ENCODE results near the gene MORN3.

DNA sequence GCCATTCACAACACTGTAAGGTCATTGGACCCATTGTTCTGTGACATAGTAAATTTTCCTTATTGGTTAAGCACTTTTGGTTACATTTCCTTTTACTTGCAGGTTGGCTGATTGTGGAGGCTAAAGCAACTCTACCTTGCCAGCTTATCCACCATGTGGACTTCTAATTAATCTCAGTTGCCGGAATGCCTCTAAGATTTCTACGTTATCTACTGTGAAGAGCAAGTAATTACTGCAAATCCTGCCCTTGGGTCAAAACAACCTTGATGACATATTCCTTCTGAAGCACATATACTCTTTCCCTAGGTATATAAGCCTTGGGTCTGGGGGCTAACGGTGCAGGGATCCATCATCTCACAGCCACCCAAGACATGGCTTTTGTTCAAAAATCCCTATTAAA lies 19.5 kb upstream of the MORN3 start:
- TF ChIP-seq POLR2A (IDR thresholded peaks at IDR 0.05) (no peak), CTCF (IDR thresholded peaks at IDR 0.05) (no peak)
